ENCODE data around the gene CHL1.

GRCh38 chr3:356952-357351, 160.4 kb downstream of the CHL1 start:
- no peak for TF ChIP-seq POLR2A (IDR thresholded peaks at IDR 0.05)
- peak in 1 of 4 experiments; percentile 9 for TF ChIP-seq CTCF (IDR thresholded peaks at IDR 0.05)
- TF ChIP-seq POLR2AphosphoS5 (IDR thresholded peaks at IDR 0.05), result peak; percentile 84

All from prostate gland (tissue), 2 donors.